A673 (cell line): ENCODE results near the gene CFAP97. TPM values are rescaled to one million over a fixed set of nuclear protein-coding genes. Genes with fewer than 3 reads are reported as not detected.
A peak's percentile ranks its signal among the peaks of the same experiment; 100 is the strongest.
"Not testable (repeated sequence)": the region's sequence is repeated elsewhere in the genome, so short reads cannot be mapped to it uniquely, and the experiment has no call there.

ENCODE experiments used
- BruUV-seq: library from RNA; stranded (reverse); fragments of 400-500 nt; replicated peaks from 2 replicates; lab custom pipeline; 2021; lab: Mats Ljungman, UMichigan
- CTCF ChIA-PET: fragments of 300-600 bp; sonication (Branson Sonifier 250); formaldehyde crosslinking; loops from one replicate; lab custom pipeline; 2022; ENCODE audit warnings: antibody characterized with exemption; lab: Charles Lee
- POLR2A ChIA-PET: fragments of 300-600 bp; sonication (Branson Sonifier 250); formaldehyde crosslinking; loops from one replicate; lab custom pipeline; 2022; ENCODE audit warnings: antibody characterized with exemption; ENCODE audit not compliant: low non-redundant PET; lab: Charles Lee
- DNase-seq: peaks from one replicate; pipeline ENCODE4 v3.0.0-alpha.2; 2015; ENCODE audit warnings: low spot score
- H3K27ac ChIP-seq: fragments of 200-600 bp; sonication (generic); 2 replicates; pipeline ENCODE4 v1.5.1; 2016; ENCODE audit warnings: mixed run types, low read depth, mild to moderate bottlenecking, mixed read lengths, antibody characterized with exemption, low read length; ENCODE audit not compliant: poor library complexity, severe bottlenecking
- H3K27me3 ChIP-seq: fragments of 200-600 bp; sonication (generic); replicated peaks from 2 replicates; pipeline ENCODE4 v1.6.1; 2017; ENCODE audit warnings: mixed run types, low read depth, mild to moderate bottlenecking, mixed read lengths, antibody characterized with exemption, low read length; ENCODE audit not compliant: insufficient read depth, poor library complexity
- H3K36me3 ChIP-seq: fragments of 200-600 bp; sonication (generic); 2 replicates; pipeline ENCODE4 v1.6.1; 2016; ENCODE audit warnings: mixed run types, mild to moderate bottlenecking, mixed read lengths, antibody characterized with exemption, low read length; ENCODE audit not compliant: insufficient read depth, poor library complexity, severe bottlenecking
- H3K4me1 ChIP-seq: fragments of 200-600 bp; sonication (generic); 2 replicates; pipeline ENCODE4 v1.6.1; 2017; ENCODE audit warnings: mixed run types, mild to moderate bottlenecking, mixed read lengths, antibody characterized with exemption, low read length; ENCODE audit not compliant: insufficient read depth, poor library complexity, severe bottlenecking
- H3K4me3 ChIP-seq: fragments of 200-600 bp; sonication (generic); 2 replicates; pipeline ENCODE4 v1.5.1; 2016; ENCODE audit warnings: low read depth, mixed run types, mild to moderate bottlenecking, mixed read lengths, low read length; ENCODE audit not compliant: poor library complexity, severe bottlenecking
- H3K9me3 ChIP-seq: fragments of 200-600 bp; sonication (generic); 2 replicates; pipeline ENCODE4 v1.6.1; 2016; ENCODE audit warnings: mixed run types, low read depth, mild to moderate bottlenecking, mixed read lengths, antibody characterized with exemption, low read length; ENCODE audit not compliant: poor library complexity, severe bottlenecking
- CTCF ChIP-seq: fragments of 300-800, 200-600 bp; sonication (generic); conservative IDR thresholded peaks from 2 replicates; pipeline ENCODE4 v1.5.1; 2017; ENCODE audit warnings: low read depth, mild to moderate bottlenecking, antibody characterized with exemption, low read length, moderate library complexity, mixed read lengths
- EZH2 ChIP-seq: fragments of 200-600 bp; sonication (generic); IDR thresholded peaks from 2 replicates; pipeline ENCODE4 v1.6.1; 2017; ENCODE audit warnings: borderline replicate concordance, low read depth, mild to moderate bottlenecking, mixed read lengths, antibody characterized with exemption, low read length; ENCODE audit not compliant: poor library complexity, severe bottlenecking
- intact Hi-C: fragments of 100-400 bp; cut with micrococcal nuclease; formaldehyde crosslinking; loops from one replicate; pipeline ENCODE4 v1.10.0; 2022; ENCODE audit not compliant: unreplicated experiment
- total RNA-seq: library from RNA; stranded (reverse); gene quantifications from 2 replicates; pipeline ENCODE4 v1.2.3, GENCODE V29; 2021

Gene CFAP97
- total RNA-seq, 1 experiment from 2014 or later = 28.9 TPM

- Histone ChIP-seq H3K4me1 (peaks cover 22% of the 10 kb centered on the region), H3K27me3 (peaks cover 17% of the 10 kb centered on the region), H3K4me3 (peak overlapping the region; percentile 69), H3K36me3 (no peaks in the 10 kb centered on the region), H3K9me3 (no peaks in the 10 kb centered on the region), H3K27ac (no peak overlapping the region)
- intact Hi-C loops = loop anchor here (2.0 kb wide), 1 partner anchor 170 kb away; no protein-coding TSS in a partner anchor
- POLR2A ChIA-PET = no interaction called here
- DNase-seq = no peak
- no peak for TF ChIP-seq CTCF
- TF ChIP-seq EZH2 = no peak
- TSS peak; percentile 39 for BruUV-seq
- CTCF ChIA-PET = no interaction called here
Measured at GRCh38 chr4:185211035-185211434, 7.2 kb upstream of the CFAP97 start.

- Histone ChIP-seq H3K4me3 (peak overlapping the region; percentile 69), H3K27me3 (peaks cover 17% of the 10 kb centered on the region), H3K9me3 (no peaks in the 10 kb centered on the region), H3K27ac (peak overlapping the region; percentile 40), H3K4me1 (peaks cover 16% of the 10 kb centered on the region), H3K36me3 (no peaks in the 10 kb centered on the region)
- DNase-seq = peak; percentile 59
- TF ChIP-seq CTCF = no peak
- TF ChIP-seq EZH2 = no peak
- CTCF ChIA-PET = interaction anchor here (1.0 kb wide), 1 partner anchor 26 kb away, joined by 3 read pairs; no protein-coding TSS in a partner anchor
- no TSS peak for BruUV-seq
- POLR2A ChIA-PET = no interaction called here
- intact Hi-C loops = loop anchor here (2.0 kb wide), 1 partner anchor 170 kb away; no protein-coding TSS in a partner anchor
Measured at GRCh38 chr4:185210102-185210981, 6.5 kb upstream of the CFAP97 start.

- H3K4me3 ChIP-seq = peak overlapping the region; percentile 69
- CTCF ChIA-PET = interaction anchor here (1.0 kb wide), 1 partner anchor 26 kb away, joined by 3 read pairs; no protein-coding TSS in a partner anchor
- peak overlapping the region; percentile 40 for H3K27ac ChIP-seq
- H3K9me3 ChIP-seq, H3K36me3 ChIP-seq, BruUV-seq, DNase-seq, POLR2A ChIA-PET: not testable (repeated sequence)
- H3K27me3 ChIP-seq = peaks cover 17% of the 10 kb centered on the region
- H3K4me1 ChIP-seq = peaks cover 14% of the 10 kb centered on the region
- intact Hi-C loops = loop anchor here (2.0 to 5.0 kb wide), 2 partner anchors 171 to 188 kb away; partner anchors contain the start of genes ANKRD37 and LRP2BP
Measured at GRCh38 chr4:185209852-185210101, 6.0 kb upstream of the CFAP97 start.
